Neural cell (in vitro differentiated cells): ENCODE results near the gene ARHGAP45. TPM values are rescaled to one million over a fixed set of nuclear protein-coding genes. Genes with fewer than 3 reads are reported as not detected.

Experiments
- H2AFZ ChIP-seq: fragments of 200-600, 300-800 bp; sonication (generic), shearing (Covaris generic); 2 replicates; pipeline ENCODE4 v1.6.0; 2014; ENCODE audit warnings: low read depth, mild to moderate bottlenecking, antibody characterized with exemption, low read length, moderate library complexity
- H3F3A ChIP-seq: fragments of 200-600 bp; shearing (Covaris generic); 2 replicates; pipeline ENCODE4 v1.6.1; 2016; ENCODE audit warnings: mild to moderate bottlenecking, moderate library complexity, mixed read lengths, antibody characterized with exemption, low read length; ENCODE audit not compliant: insufficient read depth, poor library complexity, severe bottlenecking
- H3K27ac ChIP-seq: fragments of 200-600, 300-800 bp; sonication (generic), shearing (Covaris generic); 2 replicates; pipeline ENCODE4 v1.5.1; 2014; ENCODE audit warnings: mild to moderate bottlenecking, low read length, moderate library complexity
- H3K27me3 ChIP-seq: fragments of 300-800, 200-600 bp; sonication (generic), shearing (Covaris generic); 2 replicates; pipeline ENCODE4 v1.6.0; 2014; ENCODE audit warnings: mild to moderate bottlenecking, low read depth, low read length, moderate library complexity; ENCODE audit not compliant: insufficient read depth
- H3K36me3 ChIP-seq: fragments of 300-800, 200-600 bp; sonication (generic), shearing (Covaris generic); 2 replicates; pipeline ENCODE4 v1.5.1; 2014; ENCODE audit warnings: mild to moderate bottlenecking, antibody characterized with exemption, low read length, moderate library complexity; ENCODE audit not compliant: insufficient read depth
- H3K4me2 ChIP-seq: fragments of 300-800, 200-600 bp; sonication (generic), shearing (Covaris generic); 2 replicates; pipeline ENCODE4 v1.6.0; 2014; ENCODE audit warnings: mild to moderate bottlenecking, low read length
- H3K4me3 ChIP-seq: fragments of 300-800, 200-600 bp; sonication (generic), shearing (Covaris generic); 2 replicates; pipeline ENCODE4 v1.5.1; 2014; ENCODE audit warnings: mild to moderate bottlenecking, low read length, moderate library complexity
- H3K79me2 ChIP-seq: fragments of 200-600 bp; shearing (Covaris generic); replicated peaks from 2 replicates; pipeline ENCODE4 v1.6.0; 2014; ENCODE audit warnings: mild to moderate bottlenecking, low read length, moderate library complexity; ENCODE audit not compliant: insufficient read depth
- H3K9ac ChIP-seq: fragments of 300-800, 200-600 bp; sonication (generic), shearing (Covaris generic); 2 replicates; pipeline ENCODE4 v1.6.1; 2016; ENCODE audit warnings: mild to moderate bottlenecking, low read length, mixed read lengths
- H3K9me2 ChIP-seq: fragments of 200-600 bp; shearing (Covaris generic); 2 replicates; pipeline ENCODE4 v1.6.1; 2016; ENCODE audit warnings: mild to moderate bottlenecking, low read length, mixed read lengths; ENCODE audit not compliant: insufficient read depth
- H3K9me3 ChIP-seq: fragments of 200-600, 300-800 bp; sonication (generic), shearing (Covaris generic); 2 replicates; pipeline ENCODE4 v1.6.1; 2016; ENCODE audit warnings: mild to moderate bottlenecking, mixed run types, low read length, moderate library complexity, mixed read lengths
- H4K20me1 ChIP-seq: fragments of 200-600 bp; shearing (Covaris generic); 2 replicates; pipeline ENCODE4 v1.6.1; 2016; ENCODE audit warnings: mild to moderate bottlenecking, mixed run types; ENCODE audit not compliant: insufficient read depth
- EP300 ChIP-seq: fragments of 450-650 bp; conservative IDR thresholded peaks from 2 replicates; pipeline ENCODE4 v1.6.1; 2014; ENCODE audit warnings: antibody characterized with exemption, mild to moderate bottlenecking, moderate library complexity; ENCODE audit not compliant: poor library complexity, severe bottlenecking
- EZH2 ChIP-seq: fragments of 200-600, 300-800 bp; shearing (Covaris generic), sonication (generic); IDR thresholded peaks from 2 replicates; pipeline ENCODE4 v1.6.1; 2014; ENCODE audit warnings: antibody characterized with exemption, low read length, borderline replicate concordance, mild to moderate bottlenecking; ENCODE audit not compliant: insufficient read depth, poor library complexity, severe bottlenecking
- MXI1 ChIP-seq: fragments of 450-650 bp; conservative IDR thresholded peaks from 2 replicates; pipeline ENCODE4 v1.6.1; 2014; ENCODE audit warnings: antibody characterized with exemption, mild to moderate bottlenecking; ENCODE audit not compliant: poor library complexity, severe bottlenecking
- POLR2AphosphoS5 ChIP-seq: IDR thresholded peaks from 2 replicates; pipeline ENCODE4 v1.6.1; 2012
- RAD21 ChIP-seq: fragments of 450-650 bp; conservative IDR thresholded peaks from 2 replicates; pipeline ENCODE4 v1.6.1; 2014; ENCODE audit warnings: antibody characterized with exemption, mild to moderate bottlenecking, moderate library complexity
- REST ChIP-seq: IDR thresholded peaks from 2 replicates; pipeline ENCODE4 v1.6.1; 2012; ENCODE audit warnings: borderline replicate concordance
- SMC3 ChIP-seq: fragments of 450-650 bp; conservative IDR thresholded peaks from 2 replicates; pipeline ENCODE4 v1.6.1; 2014; ENCODE audit warnings: antibody characterized with exemption, mild to moderate bottlenecking, moderate library complexity; ENCODE audit not compliant: poor library complexity
- TAF1 ChIP-seq: IDR thresholded peaks from 2 replicates; pipeline ENCODE4 v1.6.1; 2012; ENCODE audit warnings: low read depth
- polyA plus RNA-seq: library from polyadenylated mRNA; depleted of rRNA; stranded (reverse); fragments of >200 nt; gene quantifications from 2 replicates; pipeline ENCODE4 v1.2.3, GENCODE V29; 2014
- TF ChIP-seq, protein P1 (sequence below): fragments of 450-650 bp; IDR thresholded peaks from 2 replicates; pipeline ENCODE4 v1.5.1; 2014; ENCODE audit warnings: antibody characterized with exemption, mild to moderate bottlenecking, moderate library complexity; ENCODE audit not compliant: poor library complexity, severe bottlenecking

The ARHGAP45 gene
- polyA plus RNA-seq, 1 donor from 2014 or later: 3.3 TPM

GRCh38 chr19:1073956-1074517 is 7.1 kb downstream of the ARHGAP45 start:
- no peaks in the 10 kb centered on the region for H3K9me3 ChIP-seq
- H3F3A ChIP-seq: no peaks in the 10 kb centered on the region
- no peak overlapping the region for H2AFZ ChIP-seq
- H3K27ac ChIP-seq: no peak overlapping the region
- no peaks in the 10 kb centered on the region for H4K20me1 ChIP-seq
- H3K4me2 ChIP-seq: no peak overlapping the region
- TF ChIP-seq TAF1: no peak
- no peak for TF ChIP-seq EZH2
- no peak for TF ChIP-seq POLR2AphosphoS5
- no peak for TF ChIP-seq EP300
- TF ChIP-seq MXI1: no peak
- TF ChIP-seq, protein P1, sequence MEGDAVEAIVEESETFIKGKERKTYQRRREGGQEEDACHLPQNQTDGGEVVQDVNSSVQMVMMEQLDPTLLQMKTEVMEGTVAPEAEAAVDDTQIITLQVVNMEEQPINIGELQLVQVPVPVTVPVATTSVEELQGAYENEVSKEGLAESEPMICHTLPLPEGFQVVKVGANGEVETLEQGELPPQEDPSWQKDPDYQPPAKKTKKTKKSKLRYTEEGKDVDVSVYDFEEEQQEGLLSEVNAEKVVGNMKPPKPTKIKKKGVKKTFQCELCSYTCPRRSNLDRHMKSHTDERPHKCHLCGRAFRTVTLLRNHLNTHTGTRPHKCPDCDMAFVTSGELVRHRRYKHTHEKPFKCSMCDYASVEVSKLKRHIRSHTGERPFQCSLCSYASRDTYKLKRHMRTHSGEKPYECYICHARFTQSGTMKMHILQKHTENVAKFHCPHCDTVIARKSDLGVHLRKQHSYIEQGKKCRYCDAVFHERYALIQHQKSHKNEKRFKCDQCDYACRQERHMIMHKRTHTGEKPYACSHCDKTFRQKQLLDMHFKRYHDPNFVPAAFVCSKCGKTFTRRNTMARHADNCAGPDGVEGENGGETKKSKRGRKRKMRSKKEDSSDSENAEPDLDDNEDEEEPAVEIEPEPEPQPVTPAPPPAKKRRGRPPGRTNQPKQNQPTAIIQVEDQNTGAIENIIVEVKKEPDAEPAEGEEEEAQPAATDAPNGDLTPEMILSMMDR: no peak
- TF ChIP-seq REST: no peak
- no peak for TF ChIP-seq RAD21
- TF ChIP-seq SMC3: no peak
- no peaks in the 10 kb centered on the region for H3K79me2 ChIP-seq
- H3K27me3 ChIP-seq: peaks cover 33% of the 10 kb centered on the region
- no peaks in the 10 kb centered on the region for H3K9me2 ChIP-seq
- no peaks in the 10 kb centered on the region for H3K36me3 ChIP-seq
- H3K4me3 ChIP-seq: no peak overlapping the region
- H3K9ac ChIP-seq: no peak overlapping the region

DNA sequence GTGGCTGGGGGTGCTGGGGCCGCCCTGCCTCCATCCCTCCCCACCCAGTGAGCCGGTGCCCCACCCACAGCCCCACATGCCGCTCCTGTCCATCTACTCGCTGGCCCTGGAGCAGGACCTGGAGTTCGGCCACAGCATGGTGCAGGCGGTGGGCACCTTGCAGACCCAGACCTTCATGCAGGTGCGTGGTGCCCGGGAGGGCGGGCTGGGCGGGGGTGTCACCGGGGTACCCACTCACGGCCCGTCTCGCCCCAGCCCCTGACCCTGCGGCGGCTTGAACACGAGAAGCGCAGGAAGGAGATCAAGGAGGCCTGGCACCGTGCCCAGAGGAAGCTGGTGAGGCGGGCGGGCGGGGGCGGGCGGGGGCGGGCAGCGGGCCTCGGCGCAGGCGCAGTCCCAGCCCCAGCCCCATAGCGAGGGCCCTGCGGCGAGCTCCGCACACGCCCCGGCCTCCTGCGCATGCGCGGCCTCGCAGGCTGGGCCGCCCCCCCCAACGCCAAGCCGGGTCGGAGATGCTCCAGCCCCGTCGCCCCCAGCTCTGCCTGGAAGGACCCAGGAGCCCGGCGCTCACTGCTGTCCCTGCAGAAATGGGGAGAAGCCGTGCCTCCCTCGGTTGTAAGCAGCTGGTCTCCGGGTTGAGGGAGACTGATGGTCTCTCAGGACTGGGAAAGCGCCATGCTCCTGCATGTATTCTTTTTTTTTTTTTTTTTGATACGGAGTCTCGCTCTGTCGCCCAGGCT is 7.7 kb downstream of the ARHGAP45 start:
- H3K27me3 ChIP-seq: peaks cover 28% of the 10 kb centered on the region
- no peaks in the 10 kb centered on the region for H3K9me3 ChIP-seq
- H3K27ac ChIP-seq: no peak overlapping the region
- no peak overlapping the region for H3K4me2 ChIP-seq
- no peak overlapping the region for H3K9ac ChIP-seq
- H4K20me1 ChIP-seq: no peaks in the 10 kb centered on the region
- H3K9me2 ChIP-seq: no peaks in the 10 kb centered on the region
- H3K36me3 ChIP-seq: no peaks in the 10 kb centered on the region
- no peaks in the 10 kb centered on the region for H3K79me2 ChIP-seq
- H3F3A ChIP-seq: no peaks in the 10 kb centered on the region
- no peak for TF ChIP-seq EZH2
- no peak for TF ChIP-seq TAF1
- no peak overlapping the region for H3K4me3 ChIP-seq
- no peak overlapping the region for H2AFZ ChIP-seq
